SKM-1 (cell line): Measurements from ENCODE around the gene SAMD4B.
"Not testable (repeated sequence)": the region's sequence is repeated elsewhere in the genome, so short reads cannot be mapped to it uniquely, and the experiment has no call there.

ENCODE experiments used
- DNase-seq: peaks from one replicate; lab custom pipeline; 2025; ENCODE audit not compliant: unreplicated experiment; lab: John Stamatoyannopoulos, UW

The SAMD4B gene

DNA sequence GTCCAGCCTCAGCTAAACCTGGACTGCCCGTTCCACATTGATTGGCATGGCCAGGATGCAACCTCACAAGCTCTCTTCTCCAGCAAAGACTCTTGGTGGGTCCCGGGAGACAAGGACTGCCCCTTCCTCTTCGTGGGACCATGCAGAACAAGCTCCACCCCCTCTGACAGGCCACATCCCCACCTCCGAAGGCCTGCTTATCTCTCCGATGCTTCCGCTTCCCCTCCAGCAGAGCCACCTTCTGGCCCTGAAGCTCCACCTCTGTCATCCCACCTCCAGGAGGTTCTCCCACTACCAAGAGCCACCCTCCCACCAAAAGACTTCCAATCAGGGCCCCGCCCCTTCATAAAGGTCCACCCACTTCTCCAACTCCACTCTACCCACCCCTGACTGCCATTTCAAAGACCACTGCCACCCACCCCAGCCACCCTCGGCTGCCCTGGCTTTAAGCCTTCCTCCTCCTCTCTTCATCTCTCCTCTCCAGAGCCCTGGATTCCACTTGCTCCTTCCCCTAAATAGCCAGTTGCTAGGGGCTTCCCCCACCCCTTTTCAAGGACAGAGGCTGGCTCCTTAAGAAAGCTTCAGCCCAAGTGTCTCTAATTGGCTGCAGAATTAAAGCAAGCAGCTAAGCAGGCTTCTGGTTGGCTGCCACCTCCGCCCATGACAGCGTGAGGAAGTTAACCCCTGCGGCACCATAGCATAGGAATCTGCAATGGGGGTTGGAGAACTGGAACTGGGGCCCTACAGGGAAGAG lies 31.5 kb upstream of the SAMD4B start:
- no peak for DNase-seq

DNA sequence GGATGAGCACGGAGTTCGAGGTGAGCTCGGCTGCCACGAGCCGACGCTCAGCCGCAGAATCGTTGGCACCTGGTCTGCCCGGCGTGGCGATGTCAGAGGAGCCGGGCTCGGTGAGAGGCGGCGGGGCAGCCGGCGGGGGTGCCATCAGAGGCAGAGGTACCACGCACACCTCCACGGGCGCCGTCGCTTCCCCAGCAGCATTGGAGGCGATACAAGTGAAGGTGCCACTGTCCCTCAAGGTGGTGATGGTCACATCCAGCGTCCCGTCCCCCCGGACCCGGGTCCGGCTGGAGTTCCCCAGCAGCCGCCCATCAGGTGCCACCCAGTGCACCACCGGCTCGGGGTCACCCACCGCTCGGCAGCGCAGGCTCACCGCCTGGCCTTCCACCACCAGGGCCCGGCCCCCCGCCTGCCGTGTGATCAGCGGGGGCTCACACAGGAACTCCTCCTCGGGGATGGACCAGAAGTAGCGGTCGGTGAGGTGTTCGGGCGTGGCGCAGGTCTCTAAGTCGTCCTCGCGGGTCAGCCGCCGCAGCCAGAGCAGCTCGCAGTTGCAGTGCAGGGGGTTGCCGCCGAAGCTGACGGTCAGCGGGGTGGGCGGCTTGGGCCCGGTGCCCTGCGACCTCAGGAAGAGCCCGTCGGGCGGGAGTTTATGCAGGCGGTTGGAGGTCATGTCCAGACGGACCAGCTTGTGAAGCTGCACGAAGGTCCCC lies 28.0 kb upstream of the SAMD4B start:
- DNase-seq, result no peak

DNA sequence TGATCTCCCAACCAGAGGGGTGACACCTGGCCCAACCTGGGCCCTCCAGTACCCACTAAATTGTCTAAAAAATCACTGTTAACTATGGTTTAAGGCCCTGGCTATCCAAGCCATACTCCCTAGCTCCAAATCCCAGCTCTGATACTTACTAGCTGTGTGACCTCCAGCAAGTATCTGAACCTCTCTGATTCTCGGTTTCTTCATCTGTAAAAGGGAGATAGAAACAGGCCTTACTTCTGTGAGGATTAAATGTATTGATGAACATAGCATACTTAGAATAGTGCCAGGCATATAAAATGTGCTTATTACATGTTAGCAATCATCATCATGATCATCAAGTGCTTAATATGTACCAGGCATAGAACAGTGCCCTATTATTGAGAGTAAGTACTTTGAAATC lies 26.3 kb upstream of the SAMD4B start:
- DNase-seq, result no peak

- DNase-seq, result no peak
Measured at GRCh38 chr19:39316627-39317321, 25.4 kb upstream of the SAMD4B start.

DNA sequence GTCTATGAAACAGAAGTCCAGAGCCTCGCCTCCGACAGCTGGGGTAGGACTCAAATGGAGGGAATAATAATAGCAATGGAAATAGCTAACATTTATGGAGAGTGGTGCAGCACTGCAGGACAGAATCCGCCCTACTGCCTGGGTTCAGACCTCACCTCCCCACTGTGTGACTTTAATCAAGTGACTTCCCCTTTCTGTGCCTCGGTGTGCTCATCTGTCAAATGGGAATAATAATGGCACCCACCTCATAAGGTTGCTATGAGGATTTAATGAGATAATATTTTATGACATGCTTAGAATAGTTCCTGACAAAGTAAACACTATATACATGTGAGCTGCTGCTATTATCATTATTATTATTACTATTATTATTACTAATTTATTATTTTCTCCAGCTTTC lies 24.7 kb upstream of the SAMD4B start:
- DNase-seq, result no peak

GRCh38 chr19:39318071-39318470 lies 24.1 kb upstream of the SAMD4B start:
- no peak for DNase-seq

DNA sequence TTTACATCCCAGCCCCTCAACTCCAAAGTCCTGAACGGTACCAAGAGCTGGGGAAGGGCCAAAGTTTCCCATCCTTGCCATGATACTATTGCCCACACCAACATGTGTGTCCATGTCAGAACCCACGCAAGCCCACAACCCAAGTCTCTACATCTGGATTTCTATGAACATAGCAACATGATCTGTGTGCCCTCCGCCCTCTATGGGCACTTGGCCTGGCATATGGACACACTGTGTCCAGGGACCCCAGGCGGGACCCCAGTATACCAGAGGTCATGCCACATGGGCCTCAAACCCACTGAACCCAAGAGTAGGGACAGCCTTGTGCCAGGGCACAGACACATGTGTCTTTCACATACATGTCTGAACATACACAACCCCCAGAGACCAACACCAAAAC lies 23.5 kb upstream of the SAMD4B start:
- no peak for DNase-seq

GRCh38 chr19:39319098-39319891 lies 22.9 kb upstream of the SAMD4B start:
- no peak for DNase-seq

DNA sequence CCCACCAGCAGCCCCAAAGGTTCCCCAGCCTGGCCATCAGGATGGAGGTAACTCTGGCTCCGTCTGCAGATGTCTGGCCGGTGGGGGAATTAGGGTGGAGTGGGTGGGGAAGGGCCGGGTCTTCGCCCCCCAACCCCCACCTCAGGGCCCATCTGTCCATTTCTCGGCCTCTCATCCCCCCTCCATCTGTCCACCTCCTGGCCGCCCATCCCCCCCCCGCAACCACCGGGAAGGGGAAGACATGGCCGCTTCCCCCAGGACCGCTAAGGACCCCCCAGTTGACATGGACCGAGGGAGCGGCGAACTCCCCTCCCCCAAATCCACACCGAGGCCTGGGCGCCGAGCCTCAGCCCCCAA lies 22.4 kb upstream of the SAMD4B start:
- no peak for DNase-seq

DNA sequence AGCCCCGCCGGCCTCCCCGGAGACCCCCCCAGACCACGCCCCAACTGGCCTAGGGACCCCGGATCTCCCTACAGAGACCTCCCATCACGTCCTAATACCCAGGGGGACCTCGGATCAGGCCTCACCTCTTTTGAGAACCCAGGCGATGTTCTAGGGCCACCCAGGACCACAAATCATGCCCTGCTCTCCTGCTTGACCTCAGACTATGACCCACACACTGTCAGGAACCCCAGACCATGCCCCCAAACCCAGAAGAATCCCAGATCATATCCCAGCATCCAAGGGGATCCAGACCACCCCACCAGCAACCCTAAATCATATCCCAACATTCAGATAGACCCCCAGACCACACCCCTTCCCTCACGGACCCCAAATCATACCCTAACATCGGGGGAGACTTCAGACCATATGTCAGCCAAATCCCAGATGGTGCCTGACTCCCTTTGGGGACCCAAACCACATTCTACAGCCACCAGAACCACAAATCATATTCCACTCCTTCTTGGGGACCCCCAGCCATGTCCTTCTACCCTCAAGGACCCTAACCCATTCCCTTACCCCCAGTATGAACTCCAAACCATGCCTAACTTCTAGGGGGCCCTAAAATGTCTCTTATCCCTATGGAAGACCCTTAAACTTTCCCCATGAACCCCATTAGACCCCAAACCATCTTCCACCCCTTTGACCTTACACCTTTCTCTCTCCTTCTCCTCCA lies 20.9 kb upstream of the SAMD4B start:
- DNase-seq, result no peak

DNA sequence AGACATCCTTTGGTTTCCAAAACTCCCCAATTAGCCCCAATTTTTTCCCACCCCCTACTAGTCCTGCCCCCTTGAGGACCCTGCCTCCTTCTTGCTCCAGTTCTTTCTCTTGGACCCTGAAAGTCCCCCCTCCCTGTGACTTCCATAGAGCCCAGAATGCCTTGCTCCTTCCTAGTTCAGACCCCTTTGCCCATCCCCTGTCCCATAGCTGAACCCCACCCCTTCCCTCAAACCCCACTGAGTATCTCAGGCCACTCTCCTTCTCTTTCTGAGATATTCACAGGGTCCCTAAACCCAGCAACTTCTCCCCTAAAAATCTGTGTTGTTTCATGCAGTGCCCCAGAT lies 20.4 kb upstream of the SAMD4B start:
- DNase-seq, result no peak

DNA sequence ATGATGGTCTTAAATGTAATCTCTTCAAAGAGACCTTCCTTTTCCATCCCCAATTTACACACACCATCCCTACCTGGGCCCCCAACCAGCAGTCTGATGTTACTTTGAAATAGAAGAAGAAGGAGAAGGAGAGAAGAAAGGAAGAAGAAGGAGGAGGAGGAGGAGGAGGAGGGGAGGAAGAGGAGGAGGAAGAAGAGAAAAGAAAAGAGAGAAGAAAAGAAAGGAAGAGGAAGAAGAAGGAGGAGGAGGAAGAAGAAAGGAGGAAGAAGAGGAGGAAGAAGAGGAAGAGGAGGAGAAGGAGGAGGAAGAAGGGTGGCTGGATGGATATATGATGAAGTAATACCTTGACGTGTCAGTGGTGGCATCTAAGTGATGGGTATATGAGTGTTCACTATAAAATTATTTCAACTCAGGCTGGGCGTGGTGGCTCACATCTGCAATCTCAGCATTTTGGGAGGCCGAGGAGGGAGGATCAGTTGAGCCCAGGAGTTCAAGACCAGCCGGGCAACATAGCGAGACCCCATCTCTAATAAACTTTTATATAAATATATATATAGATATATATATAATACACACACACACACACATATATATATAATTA lies 17.9 kb upstream of the SAMD4B start:
- DNase-seq, result no peak

DNA sequence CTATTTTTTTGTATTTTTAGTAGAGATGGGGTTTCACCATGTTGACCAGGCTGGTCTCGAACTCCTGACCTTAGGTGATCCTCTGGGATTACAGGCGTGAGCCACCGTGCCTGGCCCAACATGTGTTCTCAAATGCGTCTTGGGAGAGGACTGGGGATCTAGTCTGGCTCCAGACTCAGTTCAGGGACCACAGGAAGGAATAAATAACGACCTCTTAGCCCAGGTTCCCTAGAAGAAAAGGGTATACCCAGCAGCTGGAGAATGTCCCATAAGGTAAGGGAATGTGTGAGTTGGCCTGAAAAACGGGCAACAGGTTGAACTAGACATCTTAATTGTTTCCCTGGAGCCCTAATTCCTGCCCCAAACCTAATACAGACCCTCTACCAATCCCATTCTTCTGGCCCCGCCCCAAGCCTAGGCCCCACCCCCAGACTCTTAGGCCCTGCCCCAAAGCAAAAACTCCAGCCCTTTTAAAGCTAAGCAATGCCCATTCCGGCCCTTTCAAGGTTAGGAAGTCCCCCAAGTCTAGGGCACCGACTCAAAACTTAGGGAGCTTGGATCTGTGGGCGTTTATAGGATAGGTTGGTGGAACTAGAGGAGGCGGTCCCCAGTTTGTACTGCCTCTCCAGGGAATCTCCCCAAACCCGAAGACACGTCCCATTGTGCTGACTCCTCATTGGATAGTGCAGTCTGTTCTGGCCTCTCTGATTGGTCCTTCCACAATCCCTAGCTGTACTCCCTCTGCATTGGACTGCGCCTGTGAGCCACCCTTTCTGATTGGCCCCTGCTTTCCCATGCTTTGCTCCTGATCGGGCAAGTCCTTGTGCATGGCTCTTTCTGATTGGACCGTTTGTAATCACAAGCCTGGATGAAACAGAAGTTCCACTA lies 16.2 kb upstream of the SAMD4B start:
- no peak for DNase-seq

DNA sequence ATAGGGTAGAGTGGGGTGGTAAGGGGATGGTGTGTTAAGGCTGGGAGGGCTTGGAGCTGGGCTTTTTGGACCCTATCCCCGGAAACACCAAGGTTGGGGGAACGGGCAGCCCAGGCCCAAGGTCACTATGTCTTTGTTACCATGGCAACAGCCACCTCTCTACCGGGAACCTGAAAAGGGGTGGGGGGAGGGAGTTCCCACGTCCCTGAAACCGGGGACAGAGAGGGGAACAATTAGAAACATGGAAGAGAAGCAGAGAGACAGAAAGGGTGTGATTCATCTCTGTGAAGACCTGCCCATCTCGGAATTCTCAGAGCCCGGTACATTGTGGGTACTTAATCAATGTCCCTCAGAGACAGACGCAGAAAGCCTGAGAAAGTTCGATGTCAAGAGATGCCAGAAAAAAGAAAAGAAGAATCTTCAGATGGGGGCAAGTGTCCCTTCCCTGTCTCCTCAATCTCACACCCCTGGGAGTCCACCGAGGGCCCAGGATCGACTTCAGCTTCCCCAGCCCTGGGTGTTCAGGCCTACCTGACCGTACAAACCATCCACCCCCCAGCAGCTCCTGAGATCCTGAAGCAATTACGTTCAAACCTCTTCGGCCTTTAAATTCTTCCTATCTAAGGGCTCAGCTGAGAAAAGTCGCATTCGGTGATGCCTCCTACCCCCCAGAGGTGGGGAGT lies 14.7 kb upstream of the SAMD4B start:
- DNase-seq, result no peak

- peak; percentile 38 for DNase-seq
Measured at GRCh38 chr19:39328046-39328705, 14.0 kb upstream of the SAMD4B start.

- DNase-seq, result no peak
Measured at GRCh38 chr19:39329948-39330347, 12.3 kb upstream of the SAMD4B start.

- DNase-seq, result no peak
Measured at GRCh38 chr19:39332293-39332692, 9.9 kb upstream of the SAMD4B start.

DNA sequence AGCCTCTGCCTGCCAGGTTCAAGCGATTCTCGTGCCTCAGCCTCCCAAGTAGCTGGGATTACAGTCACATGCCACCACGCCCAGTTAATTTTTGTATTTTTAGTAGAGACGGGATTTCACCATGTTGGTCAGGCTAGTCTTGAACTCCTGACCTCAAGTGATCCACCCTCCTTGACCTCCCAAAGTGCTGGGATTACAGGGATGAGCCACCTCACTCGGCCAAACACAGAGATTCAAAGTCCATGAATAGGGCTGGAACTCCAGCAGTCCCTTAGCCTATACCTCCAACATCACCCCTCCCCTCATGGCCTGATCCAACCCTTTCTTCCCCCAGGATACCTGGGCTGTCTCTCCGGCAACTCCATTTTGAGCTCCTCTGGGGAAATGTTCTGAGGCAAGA lies 9.5 kb upstream of the SAMD4B start:
- not testable (repeated sequence) for DNase-seq
